Aortic smooth muscle cell (primary cell): Measurements from ENCODE around the gene ST6GALNAC3. TPM values are rescaled to one million over a fixed set of nuclear protein-coding genes. Genes with fewer than 3 reads are reported as not detected.

Experiments used
- total RNA-seq: library from RNA; depleted of rRNA; stranded (reverse); fragments of >200 nt; gene quantifications from 2 replicates; pipeline ENCODE4 v1.2.3, GENCODE V29; 2014

The ST6GALNAC3 gene
- 0.44 and 0.92 TPM in 2 replicates for total RNA-seq

DNA sequence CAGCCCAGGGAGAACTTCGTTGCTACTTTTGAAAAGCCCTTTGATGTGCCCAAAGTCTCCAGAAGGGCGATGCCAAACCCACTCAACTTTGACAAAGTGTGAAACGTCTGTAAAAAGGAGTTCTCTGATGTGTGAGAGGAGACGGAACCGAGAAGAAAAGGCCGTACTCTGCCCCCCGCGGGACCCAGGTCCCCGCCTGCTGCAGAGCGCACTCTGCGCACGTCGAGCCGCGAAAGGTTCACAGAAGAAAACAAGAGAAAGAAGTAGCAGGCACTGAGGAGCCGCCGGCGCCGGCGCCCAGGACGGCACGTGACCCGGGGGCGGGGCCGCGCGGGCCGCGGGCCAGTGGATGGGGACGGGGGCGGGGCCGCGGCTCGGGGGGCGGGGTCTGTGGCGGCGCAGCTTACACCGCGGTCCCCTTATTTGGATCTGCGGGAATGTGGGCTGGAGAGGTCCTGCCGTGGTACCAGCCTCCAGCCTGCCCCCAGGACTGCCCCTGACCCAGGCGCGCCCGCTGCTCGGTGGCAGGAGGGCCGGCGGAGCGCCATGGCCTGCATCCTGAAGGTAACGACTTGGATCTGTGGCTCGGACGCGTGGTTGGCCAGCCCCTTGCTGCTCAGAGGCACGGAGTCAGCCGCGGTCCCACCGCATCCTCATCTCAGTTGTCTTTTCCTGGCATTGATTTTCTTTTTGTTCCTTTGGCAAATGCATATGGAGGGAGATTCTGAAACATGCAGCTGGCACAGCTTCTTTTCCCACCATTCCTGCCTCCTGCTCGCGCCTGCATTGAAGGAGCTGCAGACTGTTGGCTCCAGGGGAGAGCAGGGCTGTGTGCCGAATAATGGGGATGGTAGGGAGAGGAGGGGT, at the start of gene ST6GALNAC3:
Gene ST6GALNAC3 (plus strand): TSS at position 426 of the 867 bp plus-strand sequence.

Other genes with a start within 250 kb of the ST6GALNAC3 start
- not detected in 2 replicates for gene ASB17, start 142.3 kb upstream of the ST6GALNAC3 start, total RNA-seq